ENCODE results near the gene NTPCR. TPM values are rescaled to one million over a fixed set of nuclear protein-coding genes. Genes with fewer than 3 reads are reported as not detected.
"Not testable (repeated sequence)": the region's sequence is repeated elsewhere in the genome, so short reads cannot be mapped to it uniquely, and the experiment has no call there.

The NTPCR gene
- polyA plus RNA-seq (ENCODE audit: insufficient read length in 4 of 4) = 10 to 100 TPM; 62.1 to 83.9 (median 80.4) TPM

DNA sequence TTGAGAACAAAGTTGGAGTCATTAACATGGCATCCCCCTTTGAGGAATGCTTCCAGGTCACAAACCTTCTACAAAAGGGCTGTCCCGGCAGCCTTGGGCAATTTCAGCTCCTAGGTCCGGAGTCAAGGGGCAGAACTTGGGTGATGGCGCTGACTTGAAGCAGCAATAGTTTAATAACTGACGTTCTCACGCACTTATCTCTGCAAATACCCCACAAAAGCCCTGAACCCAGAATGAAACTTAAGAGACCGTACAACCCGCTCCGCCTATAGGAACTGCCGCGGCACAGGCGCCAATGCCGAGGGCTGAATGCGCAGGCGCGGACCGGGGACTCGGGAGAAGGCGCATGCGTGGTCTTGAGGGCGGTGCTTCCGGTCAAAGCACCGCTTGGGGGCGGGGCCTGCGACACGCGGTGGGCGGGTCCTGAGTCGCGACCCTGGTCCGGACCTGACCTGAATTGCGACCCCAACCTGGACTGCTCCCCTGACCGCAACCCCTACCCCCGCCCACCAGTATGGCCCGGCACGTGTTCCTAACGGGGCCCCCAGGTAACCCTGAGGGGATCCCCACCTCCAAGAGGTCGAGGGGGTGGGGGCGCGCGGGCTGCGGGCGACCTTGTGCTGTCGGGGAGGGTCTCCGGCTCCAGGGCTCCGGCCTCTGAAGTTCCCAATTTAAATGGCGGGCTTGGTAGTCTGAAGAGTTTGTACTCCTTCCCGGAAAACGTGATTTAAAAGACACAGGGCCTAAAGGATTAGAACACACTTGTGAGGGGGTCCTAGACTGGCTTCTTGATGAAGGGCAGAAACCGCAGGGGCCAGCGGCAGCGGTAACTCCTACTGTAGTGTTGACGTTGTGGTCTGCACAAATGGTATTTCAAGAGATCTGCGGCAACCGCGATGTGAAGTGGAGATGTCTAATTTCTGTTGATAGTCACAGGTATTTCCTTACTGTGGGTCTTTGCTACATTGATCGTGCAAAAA, at the start of gene NTPCR:
NTPCR (plus strand) TSS at position 415 of the 980 bp plus-strand sequence; CDS start at position 515, 100 bp downstream.
- DNase-seq (ENCODE audit: low read depth in 4 of 4, low spot score in 3 of 4) = peak; percentile 87 to 94 (median 90)

DNA sequence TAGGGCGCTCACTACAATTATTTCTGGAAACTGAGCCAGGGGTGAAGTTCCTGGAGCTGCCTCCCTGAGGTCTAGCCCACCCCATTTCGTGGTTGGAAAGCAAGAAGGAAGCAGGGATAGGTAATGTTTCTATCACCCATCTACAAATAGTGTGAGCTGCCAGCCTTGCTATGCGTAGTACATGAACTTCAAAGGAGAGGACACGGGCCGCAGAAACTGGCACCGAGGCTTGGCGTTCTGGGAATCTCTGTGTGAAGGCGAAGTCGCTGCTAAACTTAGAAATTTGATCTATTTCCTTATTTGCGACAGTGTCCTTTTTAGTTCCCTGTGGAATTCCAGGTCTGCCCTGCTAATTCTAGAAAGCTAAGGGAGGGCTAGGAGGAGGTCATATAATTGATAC, 49.6 kb upstream of the NTPCR start:
- DNase-seq (ENCODE audit: low read depth in 4 of 4, low spot score in 3 of 4) = no peak

GRCh38 chr1:232901255-232901654, 49.2 kb upstream of the NTPCR start:
- no peak for DNase-seq (ENCODE audit: low read depth in 4 of 4, low spot score in 3 of 4)

GRCh38 chr1:232902774-232903350, 47.5 kb upstream of the NTPCR start:
- DNase-seq (ENCODE audit: low read depth in 4 of 4, low spot score in 3 of 4) = no peak

GRCh38 chr1:232904131-232904530, 46.3 kb upstream of the NTPCR start:
- DNase-seq (ENCODE audit: low read depth in 4 of 4, low spot score in 3 of 4) = no peak

DNA sequence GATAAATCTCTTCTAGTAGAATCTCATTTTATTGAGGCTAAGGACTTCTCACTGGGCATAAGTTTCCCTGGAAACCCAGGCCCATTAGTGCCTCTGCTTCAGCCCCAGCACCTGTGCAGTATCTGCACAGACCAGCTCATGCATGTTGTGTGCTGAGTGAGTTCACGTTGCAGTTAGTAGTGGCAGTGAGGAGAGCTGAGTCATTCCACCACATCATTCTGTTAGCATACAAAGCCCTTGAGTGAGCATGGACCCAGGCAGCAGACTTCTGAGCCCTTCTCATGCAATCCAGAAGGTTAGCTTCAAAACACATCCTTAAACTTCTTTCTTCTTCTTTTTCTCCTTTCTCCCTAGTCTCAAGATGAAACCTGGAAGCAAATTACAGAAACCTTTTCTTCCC, 45.8 kb upstream of the NTPCR start:
- no peak for DNase-seq (ENCODE audit: low read depth in 4 of 4, low spot score in 3 of 4)

GRCh38 chr1:232905331-232906034, 44.9 kb upstream of the NTPCR start:
- no peak for DNase-seq (ENCODE audit: low read depth in 4 of 4, low spot score in 3 of 4)

DNA sequence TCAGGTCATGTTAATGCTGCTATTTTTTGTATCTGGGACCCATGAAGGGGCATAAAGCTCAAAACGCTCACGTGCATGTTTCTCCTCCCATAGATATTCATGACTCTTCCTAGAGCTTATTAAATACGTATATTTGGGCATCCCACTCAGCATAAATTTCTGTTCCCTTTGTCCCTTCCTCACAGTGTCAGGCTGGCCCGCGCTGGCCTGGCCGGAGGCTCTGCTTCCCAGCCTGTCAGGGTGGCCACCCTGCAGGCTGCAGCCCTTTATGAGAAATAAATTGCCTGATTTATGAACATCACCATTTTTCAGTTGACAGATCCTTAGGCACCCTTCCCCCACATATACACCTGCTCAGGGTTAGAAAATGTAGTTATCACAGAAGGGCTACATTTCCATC, 44.0 kb upstream of the NTPCR start:
- no peak for DNase-seq (ENCODE audit: low read depth in 4 of 4, low spot score in 3 of 4)

DNA sequence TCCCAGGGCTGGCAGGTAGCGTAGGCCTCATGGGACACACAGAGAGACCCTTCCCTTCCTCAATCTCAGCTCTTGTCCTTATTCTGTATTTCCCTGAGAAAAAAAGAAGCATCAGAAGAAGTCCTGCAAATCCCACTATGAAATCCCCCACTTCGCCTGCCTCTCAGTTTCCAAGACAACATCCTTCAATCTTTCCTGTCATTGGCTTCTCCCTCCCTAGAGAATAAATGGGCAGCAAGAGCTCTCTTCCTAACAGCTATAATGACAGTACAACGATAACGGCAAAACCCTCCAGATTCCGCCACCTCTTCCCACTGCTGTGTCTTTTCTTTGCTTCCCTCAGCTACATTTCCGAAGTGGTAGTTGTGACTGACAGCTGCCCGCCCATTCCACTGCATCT, 41.6 kb upstream of the NTPCR start:
- DNase-seq (ENCODE audit: low read depth in 4 of 4, low spot score in 3 of 4) = no peak

GRCh38 chr1:232909752-232910151, 40.7 kb upstream of the NTPCR start:
- DNase-seq (ENCODE audit: low read depth in 4 of 4, low spot score in 3 of 4) = no peak

GRCh38 chr1:232911027-232911599, 39.3 kb upstream of the NTPCR start:
- no peak for DNase-seq (ENCODE audit: low read depth in 4 of 4, low spot score in 3 of 4)

DNA sequence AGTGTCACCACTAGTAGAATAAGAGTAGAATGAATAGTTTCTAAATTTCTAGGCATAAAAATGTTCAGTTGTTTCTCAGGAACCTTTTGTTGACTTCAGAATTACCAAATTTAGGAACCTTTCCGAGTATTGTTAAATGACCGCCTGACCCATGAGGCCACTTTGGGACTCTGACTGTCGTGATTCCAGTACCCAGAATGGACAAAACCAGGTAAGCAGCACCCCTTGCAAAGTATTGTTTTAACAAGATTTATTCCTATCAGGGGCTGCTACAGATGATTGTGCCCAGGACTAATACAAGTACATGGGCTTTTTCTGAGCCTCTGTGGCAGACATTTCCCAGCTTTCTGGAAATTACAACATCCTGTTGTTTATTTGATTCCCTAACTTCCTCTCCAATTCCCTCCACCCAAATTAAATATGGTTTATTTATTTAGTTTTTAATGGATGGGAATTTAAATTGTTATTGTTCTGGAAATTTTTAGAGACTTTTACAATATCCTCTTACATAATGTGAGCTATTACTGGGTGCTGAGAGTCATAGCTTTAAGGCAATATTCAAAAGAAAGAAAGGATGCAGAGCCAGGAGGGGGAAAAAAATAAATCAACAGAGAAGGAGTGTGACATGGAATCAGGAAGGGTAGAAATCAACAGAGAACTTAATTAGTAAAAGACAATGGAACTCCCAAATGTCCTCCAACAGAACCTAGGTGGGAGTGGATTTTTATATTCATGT, 37.4 kb upstream of the NTPCR start:
- DNase-seq (ENCODE audit: low read depth in 4 of 4, low spot score in 3 of 4) = no peak

- not testable (repeated sequence) for DNase-seq (ENCODE audit: low read depth in 4 of 4, low spot score in 3 of 4)
These were observed 36.1 kb upstream of the NTPCR start for GRCh38 chr1:232914271-232914670.

DNA sequence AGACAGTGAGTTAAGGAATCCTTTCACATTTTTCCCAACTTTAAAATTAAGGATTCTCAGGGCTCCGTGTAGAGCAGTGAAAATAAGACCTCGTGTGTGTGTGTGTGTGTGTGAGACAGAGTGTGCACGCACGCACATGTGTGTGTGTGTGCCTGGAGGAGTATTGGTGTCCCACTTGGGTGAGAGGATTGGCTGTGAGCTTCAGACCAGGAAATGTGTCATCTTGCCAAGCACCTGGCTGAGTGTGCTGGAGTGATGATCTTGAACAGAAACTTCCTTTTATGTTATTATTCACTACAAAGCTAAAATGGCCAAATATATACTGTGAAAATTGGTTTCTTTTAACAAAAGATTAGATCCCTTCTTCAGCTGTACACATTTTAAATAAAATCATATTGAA, 35.2 kb upstream of the NTPCR start:
- no peak for DNase-seq (ENCODE audit: low read depth in 4 of 4, low spot score in 3 of 4)

DNA sequence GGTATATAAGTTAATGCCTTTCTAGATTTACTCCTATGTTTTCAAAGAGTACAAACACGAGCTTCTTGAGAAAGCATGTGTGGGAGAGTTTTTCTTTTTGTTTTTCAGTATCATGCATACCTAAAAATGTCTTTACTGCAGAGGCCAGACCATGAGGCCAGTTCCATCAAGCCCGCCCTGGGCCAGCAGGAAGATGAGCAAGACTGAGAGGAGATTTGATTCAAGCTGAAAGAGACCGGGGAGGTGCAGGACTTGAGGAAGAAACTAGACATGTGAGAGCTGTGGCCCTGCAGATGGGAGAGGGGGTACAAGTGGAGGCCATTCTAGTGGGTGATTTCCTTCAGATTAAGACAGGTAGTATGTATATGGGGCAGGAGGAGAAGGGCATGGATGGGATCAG, 33.4 kb upstream of the NTPCR start:
- no peak for DNase-seq (ENCODE audit: low read depth in 4 of 4, low spot score in 3 of 4)

GRCh38 chr1:232921381-232921780, 29.0 kb upstream of the NTPCR start:
- no peak for DNase-seq (ENCODE audit: low read depth in 4 of 4, low spot score in 3 of 4)

- no peak for DNase-seq (ENCODE audit: low read depth in 4 of 4, low spot score in 3 of 4)
These were observed 27.9 kb upstream of the NTPCR start for GRCh38 chr1:232922485-232922884.

DNA sequence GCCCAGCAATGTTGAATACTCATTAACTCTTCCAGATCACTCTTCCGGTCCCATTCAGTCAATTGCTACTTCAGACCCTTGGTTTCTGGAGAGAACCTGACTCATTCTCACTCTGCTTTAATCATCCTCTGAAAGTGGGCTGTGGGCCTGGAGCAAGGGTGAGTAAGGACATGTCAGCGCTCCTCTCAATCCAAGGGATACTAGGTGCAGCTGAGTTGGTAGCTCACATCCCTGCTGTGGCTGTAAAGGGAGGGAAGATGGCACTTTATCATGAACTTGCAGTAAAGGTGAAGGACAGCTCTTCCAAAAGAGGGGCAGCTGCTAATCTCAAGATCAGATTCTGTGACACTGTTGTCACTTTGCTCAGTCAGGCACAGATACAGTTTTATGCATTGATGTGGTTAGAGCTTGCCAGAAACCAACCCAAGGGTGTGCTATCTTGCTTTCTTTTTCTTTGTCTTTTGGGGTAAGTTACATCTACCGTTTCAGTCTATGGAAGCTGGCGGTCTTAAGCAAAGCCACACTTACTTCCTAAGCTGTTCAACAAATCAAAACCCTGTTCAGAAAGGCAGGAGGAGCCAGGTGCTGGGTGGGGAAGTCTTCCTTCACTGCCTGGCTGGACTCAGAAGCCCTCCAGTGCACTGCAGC, 26.5 kb upstream of the NTPCR start:
- DNase-seq (ENCODE audit: low read depth in 4 of 4, low spot score in 3 of 4) = no peak

- DNase-seq (ENCODE audit: low read depth in 4 of 4, low spot score in 3 of 4) = no peak
These were observed 25.5 kb upstream of the NTPCR start for GRCh38 chr1:232924874-232925273.

Measured in right renal pelvis (tissue), 4 donors.